CD4-positive, alpha-beta T cell treated with Interleukin-15 for 4 hours (primary cell): ENCODE data around the gene INHBE.
"Not testable (repeated sequence)": the region's sequence is repeated elsewhere in the genome, so short reads cannot be mapped to it uniquely, and the experiment has no call there.

Experiments
- DNase-seq: peaks from one replicate; pipeline ENCODE4 v3.0.0-alpha.2; 2020; ENCODE audit warnings: low spot score

Gene INHBE

GRCh38 chr12:57441846-57442427 is 13.2 kb upstream of the INHBE start:
- no peak for DNase-seq

- not testable (repeated sequence) for DNase-seq
Measured at GRCh38 chr12:57444337-57444736, 10.8 kb upstream of the INHBE start.

DNA sequence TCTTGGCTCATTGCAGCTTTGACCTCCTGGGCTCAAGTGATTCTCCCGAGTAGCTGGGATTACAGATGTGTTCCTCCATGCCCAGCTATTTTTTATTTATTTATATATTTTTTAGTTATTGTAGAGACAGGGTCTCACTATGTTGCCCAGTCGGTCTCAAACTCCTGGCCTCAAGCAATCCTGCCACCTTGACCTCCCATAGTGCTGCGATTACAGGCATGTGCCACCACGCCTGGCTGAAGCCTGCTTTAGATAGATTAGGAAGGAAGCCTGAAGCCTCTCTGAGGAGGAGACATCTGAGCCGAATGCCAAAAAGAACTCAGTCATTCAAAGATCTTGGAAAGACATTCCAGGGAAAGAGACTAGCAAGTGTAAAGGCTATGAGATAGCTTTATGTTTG is 10.4 kb upstream of the INHBE start:
- DNase-seq = no peak

GRCh38 chr12:57446292-57446960 is 8.7 kb upstream of the INHBE start:
- no peak for DNase-seq

DNA sequence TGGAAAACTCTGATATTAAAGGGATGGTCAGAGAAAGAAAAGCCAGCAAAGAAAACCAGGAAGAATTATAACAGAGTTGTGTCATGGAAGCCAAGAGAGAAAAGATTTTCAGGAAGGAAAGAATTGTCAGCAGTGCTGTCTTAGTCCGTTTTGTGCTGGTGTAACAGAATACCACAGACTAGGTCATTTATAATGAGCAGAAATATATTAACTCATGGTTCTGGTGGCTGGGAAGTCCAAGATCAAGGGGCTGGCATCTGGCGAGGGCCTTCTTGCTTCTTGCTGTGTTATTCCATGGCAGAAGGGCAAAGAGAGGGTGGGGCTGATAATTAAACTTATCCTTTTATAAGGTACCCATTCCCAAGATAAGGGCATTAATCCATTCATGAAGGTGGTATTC is 6.4 kb upstream of the INHBE start:
- no peak for DNase-seq

GRCh38 chr12:57449375-57449774 is 5.7 kb upstream of the INHBE start:
- no peak for DNase-seq

DNA sequence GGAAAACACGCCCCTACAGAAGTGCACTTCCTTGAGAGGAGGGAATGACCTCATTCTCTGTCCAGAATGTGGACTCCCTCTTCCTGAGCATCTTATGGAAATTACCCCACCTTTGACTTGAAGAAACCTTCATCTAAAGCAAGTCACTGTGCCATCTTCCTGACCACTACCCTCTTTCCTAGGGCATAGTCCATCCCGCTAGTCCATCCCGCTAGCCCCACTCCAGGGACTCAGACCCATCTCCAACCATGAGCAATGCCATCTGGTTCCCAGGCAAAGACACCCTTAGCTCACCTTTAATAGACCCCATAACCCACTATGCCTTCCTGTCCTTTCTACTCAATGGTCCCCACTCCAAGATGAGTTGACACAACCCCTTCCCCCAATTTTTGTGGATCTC is 5.0 kb upstream of the INHBE start:
- DNase-seq = no peak

DNA sequence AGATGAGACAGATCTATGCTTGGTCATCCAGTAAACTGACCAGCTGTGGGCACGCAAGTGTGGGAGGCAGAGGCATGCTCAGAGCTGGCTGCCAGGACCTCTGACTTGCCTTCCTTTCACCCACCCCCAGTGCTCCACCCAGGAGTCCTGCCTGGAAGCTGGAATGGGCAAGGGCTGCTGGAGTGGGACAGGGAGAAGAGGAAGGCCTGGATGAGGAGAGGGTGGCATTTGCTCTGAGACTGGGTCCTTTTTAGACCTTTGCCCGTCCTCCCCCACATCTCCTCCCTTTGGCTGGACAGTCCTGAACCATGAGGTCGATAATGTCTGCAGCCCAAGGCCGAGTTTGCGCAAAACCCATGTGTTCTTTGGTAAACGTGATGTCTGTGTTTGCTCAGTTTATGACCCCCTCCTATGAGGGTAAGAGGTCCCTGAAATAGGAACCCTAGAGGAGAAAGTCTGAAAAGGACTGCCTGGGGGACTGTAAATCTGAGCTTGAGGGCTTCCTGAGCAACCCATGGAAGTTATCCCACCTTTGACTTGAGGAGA is 3.8 kb upstream of the INHBE start:
- no peak for DNase-seq

DNA sequence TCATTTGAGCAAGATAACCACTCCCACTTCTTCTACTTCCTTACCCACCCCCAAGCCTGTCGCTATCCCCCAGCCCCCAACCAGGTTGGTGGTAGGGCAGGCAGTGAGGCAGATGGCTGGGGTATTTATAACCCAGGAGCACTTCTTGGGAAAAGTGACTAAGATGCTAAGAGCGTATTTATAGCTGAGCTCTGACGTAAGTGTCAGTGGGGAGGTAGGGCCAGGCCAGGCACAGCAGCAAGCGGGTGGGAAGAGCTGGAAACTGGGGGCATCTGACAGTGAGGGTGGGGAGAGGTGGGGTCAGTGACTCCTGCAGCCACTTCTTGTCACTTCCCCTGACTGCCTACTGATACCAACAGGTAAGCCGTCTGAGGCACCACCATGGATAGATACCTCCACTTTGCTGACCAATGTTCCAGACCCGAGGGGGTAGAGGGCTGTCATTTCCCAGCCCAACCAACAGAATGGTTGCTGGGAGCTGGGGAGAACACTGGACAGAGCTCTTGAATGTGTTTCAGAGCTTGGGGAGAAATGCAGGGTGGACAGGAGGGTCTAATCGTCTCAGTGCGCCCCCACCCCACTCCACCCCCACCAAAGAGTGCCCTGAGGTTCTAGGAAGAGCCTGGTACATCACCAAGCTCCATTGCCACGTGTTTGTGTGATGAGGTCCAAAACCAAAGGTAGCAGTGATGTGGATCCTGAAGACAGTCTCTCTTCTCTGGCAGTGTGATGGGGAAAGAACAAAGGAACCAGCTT is 2.7 kb upstream of the INHBE start:
- DNase-seq = no peak

DNA sequence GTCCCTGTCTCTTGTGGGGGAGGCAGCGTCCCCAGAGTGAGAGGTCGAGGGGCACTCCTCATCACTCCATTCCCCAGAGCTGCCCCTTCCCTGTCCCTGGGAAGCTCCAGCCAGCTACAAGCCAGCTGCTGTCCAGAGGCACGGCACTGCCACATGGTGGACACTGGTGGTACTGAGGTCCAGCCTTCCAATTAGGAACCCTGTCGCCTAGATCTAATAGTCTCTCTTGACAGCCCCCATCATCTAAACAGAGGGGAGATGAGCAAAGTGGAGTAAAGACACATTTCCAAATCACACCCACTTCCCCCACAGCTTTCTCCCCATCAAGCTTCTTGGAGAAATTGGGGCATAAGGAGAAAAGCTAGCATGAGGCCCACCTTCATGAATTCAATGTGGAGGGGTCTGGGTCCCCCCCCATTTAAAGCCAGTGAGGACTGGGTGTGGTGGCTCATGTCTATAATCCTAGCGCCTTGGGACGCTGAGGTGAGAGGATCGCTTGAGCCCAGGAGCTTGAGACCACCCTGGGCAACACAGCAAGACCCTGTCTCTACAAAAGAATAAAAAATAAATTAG is 2.1 kb upstream of the INHBE start:
- peak; percentile 37 for DNase-seq

GRCh38 chr12:57454213-57454565 is 918 bp upstream of the INHBE start:
- DNase-seq = no peak

GRCh38 chr12:57455374-57456144 is 452 bp downstream of the INHBE start:
- DNase-seq = no peak

DNA sequence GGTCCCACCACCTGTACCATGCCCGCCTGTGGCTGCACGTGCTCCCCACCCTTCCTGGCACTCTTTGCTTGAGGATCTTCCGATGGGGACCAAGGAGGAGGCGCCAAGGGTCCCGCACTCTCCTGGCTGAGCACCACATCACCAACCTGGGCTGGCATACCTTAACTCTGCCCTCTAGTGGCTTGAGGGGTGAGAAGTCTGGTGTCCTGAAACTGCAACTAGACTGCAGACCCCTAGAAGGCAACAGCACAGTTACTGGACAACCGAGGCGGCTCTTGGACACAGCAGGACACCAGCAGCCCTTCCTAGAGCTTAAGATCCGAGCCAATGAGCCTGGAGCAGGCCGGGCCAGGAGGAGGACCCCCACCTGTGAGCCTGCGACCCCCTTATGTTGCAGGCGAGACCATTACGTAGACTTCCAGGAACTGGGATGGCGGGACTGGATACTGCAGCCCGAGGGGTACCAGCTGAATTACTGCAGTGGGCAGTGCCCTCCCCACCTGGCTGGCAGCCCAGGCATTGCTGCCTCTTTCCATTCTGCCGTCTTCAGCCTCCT is 1.1 kb downstream of the INHBE start:
- DNase-seq = peak; percentile 55

GRCh38 chr12:57456737-57457490 is 1.8 kb downstream of the INHBE start:
- no peak for DNase-seq

DNA sequence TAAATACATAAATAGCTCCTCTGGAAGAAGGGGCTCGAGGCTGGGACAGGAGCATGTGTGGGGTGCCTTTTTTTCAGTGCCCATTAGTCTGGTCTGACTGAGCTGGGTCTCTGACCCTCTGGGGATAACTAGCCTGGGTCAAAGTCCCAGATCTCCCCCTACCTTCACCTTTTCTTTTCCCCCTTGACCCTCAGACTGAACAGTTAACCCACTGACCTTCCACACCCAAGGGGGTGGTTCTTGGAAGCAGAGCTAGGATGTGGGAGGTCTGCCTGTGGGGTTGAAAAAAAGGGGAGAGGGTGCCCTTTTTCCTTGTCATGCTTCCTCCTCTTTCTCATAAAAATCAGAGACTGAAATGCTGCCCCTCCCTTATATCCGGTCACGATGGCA is 3.6 kb downstream of the INHBE start:
- no peak for DNase-seq

- peak; percentile 94 for DNase-seq
Measured at GRCh38 chr12:57459055-57459749, 4.1 kb downstream of the INHBE start.

GRCh38 chr12:57459750-57460467 is 4.8 kb downstream of the INHBE start, which contains the start of gene GLI1:
GLI1 (plus strand) TSS chr12:57459785; CDS start chr12:57463692, 3,907 bp downstream.
- DNase-seq = no peak

DNA sequence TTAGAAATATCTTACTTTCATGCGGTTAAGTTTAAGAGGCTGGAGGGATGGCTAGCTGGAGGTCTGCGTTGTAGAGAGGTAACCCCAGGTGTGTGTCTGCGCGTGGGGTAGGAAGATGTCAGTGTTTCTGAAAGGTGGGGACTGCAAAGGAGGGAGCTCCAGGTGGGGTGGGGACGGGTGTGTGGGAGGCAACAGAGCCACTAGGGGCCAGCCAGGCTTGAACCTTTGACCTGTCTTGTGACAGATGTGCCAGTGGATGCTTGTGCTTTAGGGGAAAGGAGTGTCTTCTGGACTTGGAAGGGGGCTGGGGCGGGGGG is 5.3 kb downstream of the INHBE start:
- no peak for DNase-seq

GRCh38 chr12:57460841-57461275 is 5.8 kb downstream of the INHBE start:
- no peak for DNase-seq
